GM18526 (cell line): ENCODE data around the gene HLF.

Experiments
- POLR2A ChIP-seq: IDR thresholded peaks from 3 replicates; pipeline ENCODE4 v1.6.1; 2011; ENCODE audit not compliant: insufficient read length; ENCODE audit errors: extremely low read depth

Gene HLF

GRCh38 chr17:55241097-55241496 is 23.7 kb upstream of the HLF start:
- TF ChIP-seq POLR2A = no peak

GRCh38 chr17:55242476-55242875 is 22.3 kb upstream of the HLF start:
- TF ChIP-seq POLR2A = no peak

DNA sequence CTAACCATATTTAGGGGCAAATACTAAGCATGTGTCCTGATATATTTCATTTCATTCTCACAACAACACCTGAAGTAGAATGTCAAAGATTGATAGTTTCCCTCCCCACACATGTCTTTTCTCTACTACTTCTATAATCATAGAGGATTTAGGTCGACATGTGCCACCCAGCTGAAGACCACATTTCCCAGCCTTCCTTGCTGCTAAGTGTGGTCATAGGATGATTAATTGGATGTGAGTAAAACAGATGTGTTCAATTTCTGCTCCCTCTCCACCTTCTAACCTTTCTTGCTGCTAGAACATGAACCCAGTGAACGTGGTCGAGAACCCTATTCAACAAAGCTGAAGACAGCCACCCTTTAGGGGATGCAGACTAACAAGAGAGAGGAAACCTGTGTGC is 18.8 kb upstream of the HLF start:
- TF ChIP-seq POLR2A = no peak

GRCh38 chr17:55246583-55246982 is 18.2 kb upstream of the HLF start:
- TF ChIP-seq POLR2A = no peak

- no peak for TF ChIP-seq POLR2A
Observed at GRCh38 chr17:55248077-55248476, 16.7 kb upstream of the HLF start.

DNA sequence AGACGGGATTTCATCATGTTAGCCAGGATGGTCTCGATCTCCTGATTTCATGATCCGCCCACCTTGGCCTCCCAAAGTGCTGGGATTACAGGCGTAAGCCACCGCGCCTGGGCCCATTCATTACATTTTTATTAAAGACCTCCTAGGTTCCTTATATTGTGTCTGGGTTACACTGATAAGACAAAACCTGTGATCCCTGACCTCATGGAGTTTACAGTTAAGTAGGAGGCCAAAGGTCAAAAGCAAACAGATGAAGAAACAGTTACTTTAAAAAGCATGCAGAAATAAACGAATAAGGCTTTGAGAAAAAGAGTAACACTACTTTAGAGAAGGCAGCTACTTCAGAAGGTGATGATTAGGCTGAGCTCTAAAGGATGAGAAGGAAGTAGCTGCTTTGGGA is 14.9 kb upstream of the HLF start:
- TF ChIP-seq POLR2A = no peak

DNA sequence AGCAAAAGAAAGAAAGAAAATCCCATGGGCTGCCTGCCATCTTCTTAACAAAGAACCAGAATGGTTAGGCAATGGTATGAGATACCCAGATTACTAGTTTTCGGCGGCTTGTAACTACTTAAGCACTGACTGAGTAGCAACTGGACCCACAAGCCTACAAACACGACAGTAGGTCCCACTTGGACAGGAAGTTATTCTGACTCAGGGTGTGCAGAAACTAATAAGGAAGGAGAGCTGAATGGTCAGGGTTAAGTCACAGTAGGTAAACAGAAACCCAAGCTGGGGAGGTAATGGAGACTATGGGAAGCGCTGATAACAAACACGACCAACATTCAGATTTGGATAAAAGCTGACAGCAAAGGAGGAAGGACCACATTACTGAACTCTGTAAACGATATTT is 10.4 kb upstream of the HLF start:
- no peak for TF ChIP-seq POLR2A

DNA sequence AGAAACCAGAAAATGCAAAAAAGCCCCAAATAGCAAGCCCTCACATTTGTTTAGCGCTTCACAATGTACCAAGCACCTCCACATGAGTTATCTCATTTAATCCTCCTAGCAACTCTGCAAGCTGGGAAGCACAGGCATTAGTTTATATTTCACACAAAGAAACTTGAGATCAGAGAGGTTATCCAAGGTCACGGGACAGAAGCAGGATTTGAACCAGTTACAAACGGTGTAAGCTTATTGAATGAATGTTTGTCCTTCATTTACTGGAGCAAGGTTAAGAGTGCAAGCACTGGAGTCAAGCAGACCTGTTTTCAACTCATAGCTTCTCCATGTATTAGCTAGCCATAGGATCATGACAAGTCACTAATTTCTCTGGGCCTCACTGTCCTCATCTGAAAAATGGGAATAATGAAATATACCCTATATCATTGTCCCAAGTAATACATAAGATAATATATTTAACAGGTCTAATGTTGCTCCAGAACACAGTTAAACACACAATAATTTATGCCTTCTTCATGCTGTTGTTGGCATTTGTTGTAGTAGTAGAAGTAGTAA is 6.1 kb upstream of the HLF start:
- no peak for TF ChIP-seq POLR2A

DNA sequence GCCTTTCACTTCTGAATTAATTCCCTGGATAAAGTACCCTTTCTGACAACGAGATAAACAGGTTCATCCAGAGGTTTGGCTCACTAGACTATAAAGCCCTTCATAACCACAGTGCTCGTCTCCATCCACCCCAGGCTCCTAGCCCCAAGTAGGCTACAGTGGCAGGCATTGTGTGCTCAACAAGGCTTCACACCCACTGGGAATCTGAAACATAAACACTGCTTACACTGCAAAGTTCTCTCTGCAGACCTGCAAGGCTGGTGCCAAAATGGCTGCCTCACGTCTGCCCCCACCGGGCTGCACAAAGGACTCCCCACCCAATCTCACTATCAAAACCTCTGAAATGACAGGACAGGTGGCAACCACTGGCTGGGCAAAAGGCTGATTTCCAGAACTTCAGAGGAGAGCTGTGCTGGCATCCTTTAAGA is 5.1 kb upstream of the HLF start:
- TF ChIP-seq POLR2A = no peak

- no peak for TF ChIP-seq POLR2A
Observed at GRCh38 chr17:55261311-55261710, 3.4 kb upstream of the HLF start.

- no peak for TF ChIP-seq POLR2A
Observed at GRCh38 chr17:55263569-55264277, 1.0 kb upstream of the HLF start.

DNA sequence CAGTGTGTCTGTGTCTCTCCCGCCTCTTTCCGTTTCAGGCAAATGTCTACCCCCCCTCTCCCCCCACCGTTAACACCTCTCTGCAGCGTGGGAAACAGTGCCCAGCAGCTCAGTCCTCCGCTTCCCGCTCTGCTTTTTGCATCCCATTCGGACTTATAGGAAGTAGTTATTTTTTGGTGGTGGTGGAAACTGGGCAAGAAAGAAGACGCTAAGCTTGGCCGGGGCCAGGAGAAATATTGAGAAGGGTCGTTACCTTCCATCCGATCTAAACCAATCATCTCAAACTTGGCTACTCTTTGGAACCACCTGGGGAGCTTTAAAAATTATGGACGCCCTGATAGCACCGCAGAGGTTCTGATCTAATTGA is 499 bp upstream of the HLF start:
- no peak for TF ChIP-seq POLR2A

DNA sequence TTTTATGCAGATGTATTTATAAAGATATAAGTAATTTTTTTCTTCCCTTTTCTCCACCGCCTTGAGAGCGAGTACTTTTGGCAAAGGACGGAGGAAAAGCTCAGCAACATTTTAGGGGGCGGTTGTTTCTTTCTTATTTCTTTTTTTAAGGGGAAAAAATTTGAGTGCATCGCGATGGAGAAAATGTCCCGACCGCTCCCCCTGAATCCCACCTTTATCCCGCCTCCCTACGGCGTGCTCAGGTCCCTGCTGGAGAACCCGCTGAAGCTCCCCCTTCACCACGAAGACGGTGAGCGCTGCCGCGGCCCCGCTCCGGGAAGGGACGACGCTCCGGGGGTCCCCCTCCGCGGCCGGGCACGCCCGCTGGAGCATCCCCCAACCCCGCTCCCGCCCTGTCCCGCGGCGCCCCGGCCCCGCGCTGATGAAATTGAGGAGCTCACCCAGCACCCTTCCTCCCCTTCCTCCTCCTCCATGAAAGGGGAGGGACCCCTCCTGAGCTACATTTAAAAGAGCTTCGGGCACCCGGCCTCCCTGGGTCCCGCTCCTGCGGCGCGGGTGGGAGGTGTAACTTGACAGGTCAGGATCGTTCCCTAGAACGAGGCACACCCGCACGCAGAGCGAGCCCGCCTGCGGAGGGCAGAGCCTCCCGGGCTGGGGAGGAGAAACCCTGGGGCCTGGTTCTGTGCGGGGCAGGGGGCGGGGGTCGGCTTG is 706 bp downstream of the HLF start:
- no peak for TF ChIP-seq POLR2A

DNA sequence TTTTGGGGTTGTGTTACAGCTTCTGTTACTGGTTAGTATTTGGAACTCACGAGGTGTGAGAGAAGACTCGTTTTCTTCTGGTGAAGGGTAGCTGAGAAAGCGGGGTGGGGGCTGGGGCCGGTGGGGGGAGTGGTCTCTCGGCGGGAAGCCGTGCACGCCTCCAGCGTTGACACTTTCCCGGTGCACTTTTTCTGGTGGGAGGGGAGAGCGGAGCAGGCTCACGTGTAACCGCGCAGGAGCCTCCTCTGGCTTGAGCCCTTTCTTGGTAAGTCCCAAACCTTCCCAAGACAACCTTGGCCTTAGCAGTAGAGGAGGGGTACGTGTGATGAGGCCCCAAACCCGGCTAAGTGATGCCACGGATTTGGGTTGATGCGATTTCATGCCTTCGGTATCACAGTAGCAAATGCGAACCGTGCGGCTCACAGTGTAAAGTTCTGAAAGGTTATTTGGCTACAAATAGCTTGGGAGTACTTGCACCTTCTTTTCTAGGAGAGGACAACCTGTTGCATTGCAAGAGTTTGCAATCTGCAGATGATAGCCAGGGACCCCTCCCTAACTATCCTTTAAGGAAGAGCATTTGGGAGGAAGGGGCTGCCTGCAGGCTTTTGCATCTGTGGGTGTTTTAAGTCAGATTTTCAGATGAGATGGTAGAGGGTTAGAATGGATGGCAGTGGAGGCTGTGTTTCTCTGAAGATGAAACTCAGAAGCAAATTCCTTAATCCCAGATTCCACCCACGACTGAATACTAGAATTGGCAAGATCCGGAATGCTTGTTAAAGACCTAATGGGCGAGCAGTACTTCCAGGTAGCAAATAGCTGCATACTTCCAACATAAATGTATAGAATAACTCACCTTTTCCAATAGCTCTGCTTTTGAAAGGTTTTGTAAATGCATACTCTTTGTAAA is 1.5 kb downstream of the HLF start:
- TF ChIP-seq POLR2A = no peak

DNA sequence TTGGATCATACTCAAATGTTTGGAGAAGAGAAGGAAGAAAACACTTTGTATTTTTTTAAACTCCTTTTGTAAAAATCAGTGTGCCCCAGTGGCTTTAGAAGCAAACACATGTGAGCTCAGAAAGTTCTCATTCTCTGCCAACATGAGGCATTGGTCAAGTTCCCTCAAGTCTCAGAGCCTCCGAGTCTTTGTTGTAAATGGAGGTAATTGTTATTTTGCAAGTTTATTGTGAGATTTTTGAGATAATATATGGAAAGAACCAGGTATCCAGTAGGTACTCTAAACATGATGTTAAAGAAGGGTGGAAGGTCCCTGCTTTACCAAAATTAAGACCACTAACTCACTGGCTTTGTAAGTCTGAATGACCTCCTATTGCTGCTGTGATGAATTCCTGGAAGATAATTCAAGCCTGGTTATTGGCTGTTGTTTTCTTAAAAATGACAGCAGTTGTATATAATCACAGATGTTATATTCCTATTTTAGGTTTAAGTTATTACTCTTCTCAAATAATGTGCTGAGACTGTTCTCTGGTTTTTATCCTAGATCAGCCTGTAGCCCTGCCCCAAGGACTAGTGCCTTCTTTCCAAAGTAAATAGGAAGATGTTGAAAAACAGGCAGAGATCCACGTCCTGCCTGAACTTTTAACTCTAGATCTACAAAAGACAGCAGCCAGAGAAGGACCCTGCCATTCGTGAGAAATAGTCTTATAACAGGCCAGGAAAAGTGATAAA is 2.4 kb downstream of the HLF start:
- TF ChIP-seq POLR2A = no peak
